Tibial nerve (tissue), 3 donors: ENCODE measurements around the gene ANAPC15.

Experiments
- CTCF ChIP-seq, 5 experiments: fragments of 200-600 bp in 3 of 5; fragments of 450-650 bp in 2 of 5; sonication (generic) in 3 of 5; IDR thresholded peaks; one replicate each; pipeline ENCODE4 v1.5.1; 2016 to 2019; ENCODE audit warnings: antibody characterized with exemption in 5 of 5, mild to moderate bottlenecking in 3 of 5, moderate library complexity in 2 of 5
- POLR2A ChIP-seq, 2 donors: fragments of 450-650 bp; IDR thresholded peaks; one replicate each; pipeline ENCODE4 v1.6.1; 2017; ENCODE audit warnings: antibody characterized with exemption in 2 of 2, mild to moderate bottlenecking in 2 of 2, moderate library complexity in 2 of 2

DNA sequence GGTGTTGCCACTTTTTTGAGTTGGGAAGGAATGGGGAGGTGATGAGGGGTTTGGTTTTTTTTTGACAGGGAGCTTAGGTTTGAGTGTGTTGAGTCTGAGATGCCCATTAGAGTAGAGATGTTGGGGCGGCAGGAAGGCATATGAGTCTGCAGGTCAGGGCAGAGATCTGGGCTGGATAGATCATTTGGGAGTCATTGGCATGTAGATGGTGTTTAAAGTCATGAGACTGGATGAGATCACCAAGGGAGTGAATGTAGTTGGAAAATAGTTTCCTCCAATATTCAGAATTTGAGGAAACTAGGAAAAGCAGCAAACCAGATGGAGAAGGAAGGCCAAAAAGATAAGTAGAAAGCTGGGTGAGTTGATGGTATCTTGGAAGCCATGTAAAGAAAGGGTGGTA, 2.1 kb upstream of the ANAPC15 start:
- TF ChIP-seq CTCF (IDR thresholded peaks at IDR 0.05) = no peak
- no peak for TF ChIP-seq POLR2A (IDR thresholded peaks at IDR 0.05)
